Adipose tissue (tissue), 3 donors: ENCODE results near the gene SYT6. TPM values are rescaled to one million over a fixed set of nuclear protein-coding genes. Genes with fewer than 3 reads are reported as not detected.

Experiments used
- H3K27ac ChIP-seq: one replicate; pipeline ENCODE4 v1.5.1; 2013; ENCODE audit warnings: low read depth, low read length
- WGBS, 3 donors: extraction: QIAGEN DNeasy Blood & Tissue Kit; methylation state at CpG; one replicate each; pipeline ENCODE4 v1.1.7; 2013; 5-methylcytosine and 5-hydroxymethylcytosine counted together
- polyA plus RNA-seq, 3 donors: library from polyadenylated mRNA; stranded (reverse); fragments of 200-250 nt; gene quantifications; one replicate each; pipeline ENCODE4 v1.2.3, GENCODE V29; 2013
- donor health status: healthy with polysubstance abuse.
- donor health status: Bipolar disorder and iron deficiency.
- donor health status: healthy.

SYT6 gene
- polyA plus RNA-seq, 3 donors = 0.01 to 1.7 (median 0.11) TPM

- no peak overlapping the region for H3K27ac ChIP-seq
- whole genome bisulfite sequencing, 3 donors = 63 to 75% (median 66%) methylated on average over 7 of the region's 7 CpGs
Measured at GRCh38 chr1:114130846-114131525, 22.7 kb downstream of the SYT6 start.

- WGBS, 3 donors = 74 to 78% (median 77%) methylated on average over 4 of the region's 4 CpGs
Measured at GRCh38 chr1:114130213-114130612, 23.5 kb downstream of the SYT6 start.

GRCh38 chr1:114128293-114128692, 25.4 kb downstream of the SYT6 start:
- 70 to 94% (median 81%) methylated on average over 6 of the region's 6 CpGs for WGBS, 3 donors
- no peak overlapping the region for H3K27ac ChIP-seq

More at GRCh38 chr1:114130213-114130612, 23.5 kb downstream of the SYT6 start:
- no peak overlapping the region for H3K27ac ChIP-seq

GRCh38 chr1:114126261-114127095, 27.2 kb downstream of the SYT6 start:
- no peak overlapping the region for H3K27ac ChIP-seq
- 57 to 74% (median 60%) methylated on average over 10 of the region's 10 CpGs for WGBS, 3 donors

GRCh38 chr1:114124644-114125043, 29.0 kb downstream of the SYT6 start:
- no peak overlapping the region for H3K27ac ChIP-seq
- 70 to 93% (median 91%) methylated on average over 7 of the region's 7 CpGs for WGBS, 3 donors

GRCh38 chr1:114122941-114123618, 30.6 kb downstream of the SYT6 start:
- 60 to 66% (median 66%) methylated on average over 9 of the region's 9 CpGs for WGBS, 3 donors
- no peak overlapping the region for H3K27ac ChIP-seq

- no peak overlapping the region for H3K27ac ChIP-seq
- WGBS, 3 donors = 53 to 57% (median 56%) methylated on average over 17 of the region's 17 CpGs
Measured at GRCh38 chr1:114118351-114118990, 35.2 kb downstream of the SYT6 start.

- H3K27ac ChIP-seq = no peak overlapping the region
- WGBS, 3 donors = 86 to 91% (median 87%) methylated on average over 8 of the region's 8 CpGs
Measured at GRCh38 chr1:114117654-114118053, 36.0 kb downstream of the SYT6 start.

GRCh38 chr1:114116086-114116485, 37.6 kb downstream of the SYT6 start:
- no peak overlapping the region for H3K27ac ChIP-seq
- 75 to 80% (median 78%) methylated on average over 6 of the region's 6 CpGs for WGBS, 3 donors

- WGBS, 3 donors = 72 to 89% (median 80%) methylated on average over 8 of the region's 8 CpGs
- H3K27ac ChIP-seq = no peak overlapping the region
Measured at GRCh38 chr1:114114185-114115094, 39.2 kb downstream of the SYT6 start.

- WGBS, 3 donors = 51 to 62% (median 59%) methylated on average over 10 of the region's 10 CpGs
- peak overlapping the region; percentile 13 for H3K27ac ChIP-seq
Measured at GRCh38 chr1:114113411-114114184, 40.1 kb downstream of the SYT6 start.

GRCh38 chr1:114112775-114113174, 40.9 kb downstream of the SYT6 start:
- WGBS, 3 donors = 39 to 73% (median 72%) methylated on average over 4 of the region's 4 CpGs
- H3K27ac ChIP-seq = no peak overlapping the region

GRCh38 chr1:114111731-114112641, 41.7 kb downstream of the SYT6 start:
- WGBS, 3 donors = 73 to 90% (median 88%) methylated on average over 22 of the region's 23 CpGs
- H3K27ac ChIP-seq = no peak overlapping the region

GRCh38 chr1:114109981-114110380, 43.7 kb downstream of the SYT6 start:
- WGBS, 3 donors = 72 to 94% (median 94%) methylated on average over 2 of the region's 2 CpGs
- H3K27ac ChIP-seq = no peak overlapping the region

- WGBS, 3 donors = 59 to 73% (median 62%) methylated on average over 3 to 4 of the region's 4 CpGs
- H3K27ac ChIP-seq = no peak overlapping the region
Measured at GRCh38 chr1:114108751-114109255, 44.9 kb downstream of the SYT6 start.
